Measurements from ENCODE around the gene GALNT6.
"Not testable (repeated sequence)": the region's sequence is repeated elsewhere in the genome, so short reads cannot be mapped to it uniquely, and the experiment has no call there.

Gene GALNT6

GRCh38 chr12:51323966-51324895 lies 67.0 kb downstream of the GALNT6 start, which contains the start of gene BIN2:
TSS of gene BIN2 (minus strand) at chr12:51324174. CDS start at chr12:51324102, 72 bp downstream.
- peak in 1 of 2 donors; percentile 47 for DNase-seq (ENCODE audit: low read depth in 2 of 2, low spot score in 1 of 2)

- peak in 1 of 2 donors; percentile 24 for DNase-seq (ENCODE audit: low read depth in 2 of 2, low spot score in 1 of 2)
Observed at GRCh38 chr12:51323317-51323960, 67.8 kb downstream of the GALNT6 start.

GRCh38 chr12:51322452-51322851 lies 68.8 kb downstream of the GALNT6 start:
- DNase-seq (ENCODE audit: low read depth in 2 of 2, low spot score in 1 of 2), result no peak

GRCh38 chr12:51321882-51322281 lies 69.3 kb downstream of the GALNT6 start:
- DNase-seq (ENCODE audit: low read depth in 2 of 2, low spot score in 1 of 2), result no peak

GRCh38 chr12:51320695-51321320 lies 70.4 kb downstream of the GALNT6 start:
- no peak for DNase-seq (ENCODE audit: low read depth in 2 of 2, low spot score in 1 of 2)

GRCh38 chr12:51320311-51320694 lies 70.9 kb downstream of the GALNT6 start:
- no peak for DNase-seq (ENCODE audit: low read depth in 2 of 2, low spot score in 1 of 2)

GRCh38 chr12:51318846-51319599 lies 72.2 kb downstream of the GALNT6 start:
- no peak for DNase-seq (ENCODE audit: low read depth in 2 of 2, low spot score in 1 of 2)

GRCh38 chr12:51318057-51318806 lies 73.0 kb downstream of the GALNT6 start:
- not testable (repeated sequence) for DNase-seq (ENCODE audit: low read depth in 2 of 2, low spot score in 1 of 2)

- no peak for DNase-seq (ENCODE audit: low read depth in 2 of 2, low spot score in 1 of 2)
Observed at GRCh38 chr12:51311389-51311788, 79.8 kb downstream of the GALNT6 start.

- DNase-seq (ENCODE audit: low read depth in 2 of 2, low spot score in 1 of 2), result no peak
Observed at GRCh38 chr12:51307655-51308593, 83.3 kb downstream of the GALNT6 start.

GRCh38 chr12:51306507-51306906 lies 84.7 kb downstream of the GALNT6 start:
- DNase-seq (ENCODE audit: low read depth in 2 of 2, low spot score in 1 of 2), result no peak
